GM12878 (cell line): ENCODE measurements around the gene PIGZ. TPM values are rescaled to one million over a fixed set of nuclear protein-coding genes. Genes with fewer than 3 reads are reported as not detected.

ENCODE experiments used
- CHD1 ChIP-seq: IDR thresholded peaks from 2 replicates; pipeline ENCODE4 v1.6.1; 2012; ENCODE audit warnings: low read depth, low read length, improper control_type of control experiment
- CREB1 ChIP-seq: IDR thresholded peaks from 2 replicates; pipeline ENCODE4 v1.6.1; 2012; ENCODE audit warnings: low read depth, mild to moderate bottlenecking, inconsistent platforms
- ESRRA ChIP-seq: IDR thresholded peaks from 2 replicates; pipeline ENCODE4 v1.6.1; 2012; ENCODE audit warnings: mild to moderate bottlenecking, low read length, improper control_type of control experiment
- NFYA ChIP-seq: IDR thresholded peaks from 2 replicates; pipeline ENCODE4 v1.6.1; 2011; ENCODE audit warnings: low read depth, mild to moderate bottlenecking, low read length, improper control_type of control experiment, borderline replicate concordance
- RAD21 ChIP-seq: IDR thresholded peaks from 2 replicates; pipeline ENCODE4 v1.6.1; 2011; ENCODE audit warnings: mild to moderate bottlenecking, low read depth, low read length, moderate library complexity; ENCODE audit not compliant: insufficient read depth
- SPI1 ChIP-seq: IDR thresholded peaks from 2 replicates; pipeline ENCODE4 v1.6.1; 2011; ENCODE audit warnings: low read depth, mild to moderate bottlenecking, low read length, moderate library complexity, borderline replicate concordance; ENCODE audit not compliant: insufficient read depth
- TBL1XR1 ChIP-seq: IDR thresholded peaks from 2 replicates; pipeline ENCODE4 v1.6.1; 2012; ENCODE audit warnings: low read depth, low read length, improper control_type of control experiment
- ZNF207 ChIP-seq: fragments of 450-650 bp; IDR thresholded peaks from 2 replicates; pipeline ENCODE4 v1.6.1; 2014; ENCODE audit warnings: antibody characterized with exemption, mild to moderate bottlenecking, borderline replicate concordance
- polyA plus RNA-seq, 11 experiments: library from polyadenylated mRNA; depleted of rRNA in 4 of 11; unstranded in 6 of 11; stranded (reverse) in 5 of 11; fragments of >200 nt; fragmentation: Nextera tagmentation in 4 of 11; fragmentation: Illumina TruSeq in 1 of 11; extraction: Ambion mirVana in 4 of 11; extraction: Trizol in 1 of 11; gene quantifications; 1 replicate in 1 of 11; 2 replicates in 10 of 11; pipeline versions ENCODE4 v1.2.1 to v1.2.3, GENCODE V29; 2011 to 2016; ENCODE audit warnings: inconsistent platforms in 2 of 11, missing spikeins in 2 of 11, low read depth in 1 of 11
- total RNA-seq, 4 experiments: library from RNA; depleted of rRNA in 3 of 4; stranded (reverse); fragments of >200 nt in 3 of 4; fragmentation: Illumina TruSeq in 1 of 4; extraction: Trizol in 1 of 4; gene quantifications; 2 replicates each; pipeline versions ENCODE4 v1.2.1 to v1.2.3, GENCODE V29; 2013 to 2021
- TF ChIP-seq, protein P1 (sequence below): fragments of 450-650 bp; formaldehyde crosslinking; IDR thresholded peaks from 2 replicates; pipeline ENCODE4 v1.4.0; 2020; ENCODE audit warnings: mild to moderate bottlenecking, moderate library complexity
- TF ChIP-seq, protein P2 (sequence below): fragments of 450-650 bp; IDR thresholded peaks from 2 replicates; pipeline ENCODE4 v1.6.1; 2017; ENCODE audit warnings: low read depth, mild to moderate bottlenecking, moderate library complexity
- TF ChIP-seq, protein P3 (sequence below): fragments of 450-650 bp; formaldehyde crosslinking; IDR thresholded peaks from 2 replicates; pipeline ENCODE4 v1.4.0; 2022; ENCODE audit warnings: mild to moderate bottlenecking, moderate library complexity
- TF ChIP-seq, protein P4 (sequence below): fragments of 150-350 bp; IDR thresholded peaks from 2 replicates; pipeline ENCODE4 v1.6.1; 2014; ENCODE audit warnings: mild to moderate bottlenecking, low read depth, low read length
- TF ChIP-seq, protein P5 (sequence below): IDR thresholded peaks from 2 replicates; pipeline ENCODE4 v1.6.1; 2012; ENCODE audit warnings: low read depth, low read length, improper control_type of control experiment

The PIGZ gene
- total and polyA plus RNA-seq, 10 of the 15 experiments (the other 5 are each of a cell fraction or from before 2014, with no cell fraction given), result 0.06 to 1.2 (median 0.64) TPM

- TF ChIP-seq, protein P1, sequence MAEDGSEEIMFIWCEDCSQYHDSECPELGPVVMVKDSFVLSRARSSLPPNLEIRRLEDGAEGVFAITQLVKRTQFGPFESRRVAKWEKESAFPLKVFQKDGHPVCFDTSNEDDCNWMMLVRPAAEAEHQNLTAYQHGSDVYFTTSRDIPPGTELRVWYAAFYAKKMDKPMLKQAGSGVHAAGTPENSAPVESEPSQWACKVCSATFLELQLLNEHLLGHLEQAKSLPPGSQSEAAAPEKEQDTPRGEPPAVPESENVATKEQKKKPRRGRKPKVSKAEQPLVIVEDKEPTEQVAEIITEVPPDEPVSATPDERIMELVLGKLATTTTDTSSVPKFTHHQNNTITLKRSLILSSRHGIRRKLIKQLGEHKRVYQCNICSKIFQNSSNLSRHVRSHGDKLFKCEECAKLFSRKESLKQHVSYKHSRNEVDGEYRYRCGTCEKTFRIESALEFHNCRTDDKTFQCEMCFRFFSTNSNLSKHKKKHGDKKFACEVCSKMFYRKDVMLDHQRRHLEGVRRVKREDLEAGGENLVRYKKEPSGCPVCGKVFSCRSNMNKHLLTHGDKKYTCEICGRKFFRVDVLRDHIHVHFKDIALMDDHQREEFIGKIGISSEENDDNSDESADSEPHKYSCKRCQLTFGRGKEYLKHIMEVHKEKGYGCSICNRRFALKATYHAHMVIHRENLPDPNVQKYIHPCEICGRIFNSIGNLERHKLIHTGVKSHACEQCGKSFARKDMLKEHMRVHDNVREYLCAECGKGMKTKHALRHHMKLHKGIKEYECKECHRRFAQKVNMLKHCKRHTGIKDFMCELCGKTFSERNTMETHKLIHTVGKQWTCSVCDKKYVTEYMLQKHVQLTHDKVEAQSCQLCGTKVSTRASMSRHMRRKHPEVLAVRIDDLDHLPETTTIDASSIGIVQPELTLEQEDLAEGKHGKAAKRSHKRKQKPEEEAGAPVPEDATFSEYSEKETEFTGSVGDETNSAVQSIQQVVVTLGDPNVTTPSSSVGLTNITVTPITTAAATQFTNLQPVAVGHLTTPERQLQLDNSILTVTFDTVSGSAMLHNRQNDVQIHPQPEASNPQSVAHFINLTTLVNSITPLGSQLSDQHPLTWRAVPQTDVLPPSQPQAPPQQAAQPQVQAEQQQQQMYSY (CRISPR knock-in tag), result no peak
- TF ChIP-seq CHD1 (no peak), NFYA (no peak), RAD21 (peak; percentile 55), ESRRA (0 out of 2 replicates have a peak, but pooled peaks have one; percentile 31), CREB1 (peak; percentile 100), ZNF207 (peak; percentile 23; the same call in 1 of the 2 replicates), SPI1 (peak; percentile 29), TBL1XR1 (peak; percentile 73; the same call in 1 of the 2 replicates)
- TF ChIP-seq, protein P2, sequence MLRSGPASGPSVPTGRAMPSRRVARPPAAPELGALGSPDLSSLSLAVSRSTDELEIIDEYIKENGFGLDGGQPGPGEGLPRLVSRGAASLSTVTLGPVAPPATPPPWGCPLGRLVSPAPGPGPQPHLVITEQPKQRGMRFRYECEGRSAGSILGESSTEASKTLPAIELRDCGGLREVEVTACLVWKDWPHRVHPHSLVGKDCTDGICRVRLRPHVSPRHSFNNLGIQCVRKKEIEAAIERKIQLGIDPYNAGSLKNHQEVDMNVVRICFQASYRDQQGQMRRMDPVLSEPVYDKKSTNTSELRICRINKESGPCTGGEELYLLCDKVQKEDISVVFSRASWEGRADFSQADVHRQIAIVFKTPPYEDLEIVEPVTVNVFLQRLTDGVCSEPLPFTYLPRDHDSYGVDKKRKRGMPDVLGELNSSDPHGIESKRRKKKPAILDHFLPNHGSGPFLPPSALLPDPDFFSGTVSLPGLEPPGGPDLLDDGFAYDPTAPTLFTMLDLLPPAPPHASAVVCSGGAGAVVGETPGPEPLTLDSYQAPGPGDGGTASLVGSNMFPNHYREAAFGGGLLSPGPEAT, result peak; percentile 83
- TF ChIP-seq, protein P3, sequence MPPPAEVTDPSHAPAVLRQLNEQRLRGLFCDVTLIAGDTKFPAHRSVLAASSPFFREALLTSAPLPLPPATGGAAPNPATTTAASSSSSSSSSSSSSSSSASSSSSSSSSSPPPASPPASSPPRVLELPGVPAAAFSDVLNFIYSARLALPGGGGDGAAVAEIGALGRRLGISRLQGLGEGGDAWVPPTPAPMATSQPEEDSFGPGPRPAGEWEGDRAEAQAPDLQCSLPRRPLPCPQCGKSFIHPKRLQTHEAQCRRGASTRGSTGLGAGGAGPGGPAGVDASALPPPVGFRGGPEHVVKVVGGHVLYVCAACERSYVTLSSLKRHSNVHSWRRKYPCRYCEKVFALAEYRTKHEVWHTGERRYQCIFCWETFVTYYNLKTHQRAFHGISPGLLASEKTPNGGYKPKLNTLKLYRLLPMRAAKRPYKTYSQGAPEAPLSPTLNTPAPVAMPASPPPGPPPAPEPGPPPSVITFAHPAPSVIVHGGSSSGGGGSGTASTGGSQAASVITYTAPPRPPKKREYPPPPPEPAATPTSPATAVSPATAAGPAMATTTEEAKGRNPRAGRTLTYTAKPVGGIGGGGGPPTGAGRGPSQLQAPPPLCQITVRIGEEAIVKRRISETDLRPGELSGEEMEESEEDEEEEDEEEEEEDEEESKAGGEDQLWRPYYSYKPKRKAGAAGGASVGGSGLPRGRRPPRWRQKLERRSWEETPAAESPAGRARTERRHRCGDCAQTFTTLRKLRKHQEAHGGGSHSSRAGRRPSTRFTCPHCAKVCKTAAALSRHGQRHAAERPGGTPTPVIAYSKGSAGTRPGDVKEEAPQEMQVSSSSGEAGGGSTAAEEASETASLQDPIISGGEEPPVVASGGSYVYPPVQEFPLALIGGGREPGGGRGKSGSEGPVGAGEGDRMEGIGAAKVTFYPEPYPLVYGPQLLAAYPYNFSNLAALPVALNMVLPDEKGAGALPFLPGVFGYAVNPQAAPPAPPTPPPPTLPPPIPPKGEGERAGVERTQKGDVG (CRISPR knock-in tag), result no peak
- TF ChIP-seq, protein P4, sequence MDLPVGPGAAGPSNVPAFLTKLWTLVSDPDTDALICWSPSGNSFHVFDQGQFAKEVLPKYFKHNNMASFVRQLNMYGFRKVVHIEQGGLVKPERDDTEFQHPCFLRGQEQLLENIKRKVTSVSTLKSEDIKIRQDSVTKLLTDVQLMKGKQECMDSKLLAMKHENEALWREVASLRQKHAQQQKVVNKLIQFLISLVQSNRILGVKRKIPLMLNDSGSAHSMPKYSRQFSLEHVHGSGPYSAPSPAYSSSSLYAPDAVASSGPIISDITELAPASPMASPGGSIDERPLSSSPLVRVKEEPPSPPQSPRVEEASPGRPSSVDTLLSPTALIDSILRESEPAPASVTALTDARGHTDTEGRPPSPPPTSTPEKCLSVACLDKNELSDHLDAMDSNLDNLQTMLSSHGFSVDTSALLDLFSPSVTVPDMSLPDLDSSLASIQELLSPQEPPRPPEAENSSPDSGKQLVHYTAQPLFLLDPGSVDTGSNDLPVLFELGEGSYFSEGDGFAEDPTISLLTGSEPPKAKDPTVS, result no peak
- TF ChIP-seq, protein P5, sequence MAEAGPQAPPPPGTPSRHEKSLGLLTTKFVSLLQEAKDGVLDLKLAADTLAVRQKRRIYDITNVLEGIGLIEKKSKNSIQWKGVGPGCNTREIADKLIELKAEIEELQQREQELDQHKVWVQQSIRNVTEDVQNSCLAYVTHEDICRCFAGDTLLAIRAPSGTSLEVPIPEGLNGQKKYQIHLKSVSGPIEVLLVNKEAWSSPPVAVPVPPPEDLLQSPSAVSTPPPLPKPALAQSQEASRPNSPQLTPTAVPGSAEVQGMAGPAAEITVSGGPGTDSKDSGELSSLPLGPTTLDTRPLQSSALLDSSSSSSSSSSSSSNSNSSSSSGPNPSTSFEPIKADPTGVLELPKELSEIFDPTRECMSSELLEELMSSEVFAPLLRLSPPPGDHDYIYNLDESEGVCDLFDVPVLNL, result peak; percentile 11; the same call in 1 of the 2 replicates
Measured at GRCh38 chr3:196942226-196942914, 26.3 kb downstream of the PIGZ start, which contains the start of gene NCBP2 (continued).
